ENCODE data around the gene CLDN7.

Gene CLDN7

DNA sequence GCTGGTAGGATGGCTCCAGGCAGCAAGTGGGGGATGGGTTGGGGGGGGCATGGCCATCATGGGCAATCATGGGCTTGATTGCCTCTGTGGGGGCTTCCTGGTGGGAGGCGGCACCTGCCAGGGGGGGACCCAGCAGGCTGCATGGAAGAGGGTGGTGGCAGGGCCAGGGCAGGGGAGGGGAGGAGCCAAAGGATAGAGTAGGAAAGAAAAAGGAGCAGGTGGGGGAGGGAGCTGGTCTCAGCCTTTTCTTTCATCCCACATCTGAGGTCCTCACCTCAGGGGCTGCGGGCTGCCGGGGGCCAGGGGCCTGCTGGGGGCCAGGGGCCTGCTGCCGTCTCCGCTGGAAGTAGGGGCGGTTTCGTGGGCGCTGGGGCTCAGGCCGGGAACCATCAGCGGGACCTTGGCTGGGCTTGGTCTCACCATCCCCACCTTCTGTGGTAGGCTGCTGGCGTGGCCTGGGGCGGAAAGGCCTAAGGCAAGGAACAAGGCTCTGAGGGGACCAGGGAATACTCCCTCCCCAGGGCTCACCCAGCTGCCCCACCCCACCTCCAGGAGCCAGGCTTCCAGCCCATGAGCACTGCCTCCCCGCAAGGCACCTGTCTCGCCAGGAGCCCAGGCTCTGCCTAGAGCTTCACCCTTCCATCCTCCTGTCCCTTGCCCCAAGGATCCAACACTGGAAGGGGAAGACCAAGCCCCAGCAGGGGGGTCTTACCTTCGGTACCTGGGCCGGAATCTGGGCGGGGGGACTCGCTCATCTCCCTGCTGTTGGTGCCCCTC lies 27.2 kb upstream of the CLDN7 start:
- no peak for DNase-seq (ENCODE audit: low read depth in 2 of 2, low spot score in 1 of 2)

- DNase-seq (ENCODE audit: low read depth in 2 of 2, low spot score in 1 of 2) = no peak
Observed at GRCh38 chr17:7285679-7286078, 23.4 kb upstream of the CLDN7 start.

DNA sequence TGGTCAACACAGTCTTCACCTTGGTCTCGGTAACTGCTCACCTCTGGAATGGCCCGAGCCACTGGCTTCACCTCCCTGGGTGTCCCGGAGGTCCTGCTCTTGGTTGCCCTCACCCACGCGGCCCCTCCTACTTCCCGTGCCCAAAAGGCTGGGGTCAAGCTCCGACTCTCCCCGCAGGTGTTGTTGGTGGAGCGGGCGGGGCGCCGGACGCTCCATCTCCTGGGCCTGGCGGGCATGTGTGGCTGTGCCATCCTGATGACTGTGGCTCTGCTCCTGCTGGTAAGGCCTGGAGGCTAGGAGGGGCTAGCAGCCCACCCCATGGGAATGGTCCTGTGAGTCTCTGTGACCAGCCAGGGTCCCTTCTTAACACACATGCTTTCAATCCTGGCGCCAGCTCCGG lies 22.6 kb upstream of the CLDN7 start:
- no peak for DNase-seq (ENCODE audit: low read depth in 2 of 2, low spot score in 1 of 2)

DNA sequence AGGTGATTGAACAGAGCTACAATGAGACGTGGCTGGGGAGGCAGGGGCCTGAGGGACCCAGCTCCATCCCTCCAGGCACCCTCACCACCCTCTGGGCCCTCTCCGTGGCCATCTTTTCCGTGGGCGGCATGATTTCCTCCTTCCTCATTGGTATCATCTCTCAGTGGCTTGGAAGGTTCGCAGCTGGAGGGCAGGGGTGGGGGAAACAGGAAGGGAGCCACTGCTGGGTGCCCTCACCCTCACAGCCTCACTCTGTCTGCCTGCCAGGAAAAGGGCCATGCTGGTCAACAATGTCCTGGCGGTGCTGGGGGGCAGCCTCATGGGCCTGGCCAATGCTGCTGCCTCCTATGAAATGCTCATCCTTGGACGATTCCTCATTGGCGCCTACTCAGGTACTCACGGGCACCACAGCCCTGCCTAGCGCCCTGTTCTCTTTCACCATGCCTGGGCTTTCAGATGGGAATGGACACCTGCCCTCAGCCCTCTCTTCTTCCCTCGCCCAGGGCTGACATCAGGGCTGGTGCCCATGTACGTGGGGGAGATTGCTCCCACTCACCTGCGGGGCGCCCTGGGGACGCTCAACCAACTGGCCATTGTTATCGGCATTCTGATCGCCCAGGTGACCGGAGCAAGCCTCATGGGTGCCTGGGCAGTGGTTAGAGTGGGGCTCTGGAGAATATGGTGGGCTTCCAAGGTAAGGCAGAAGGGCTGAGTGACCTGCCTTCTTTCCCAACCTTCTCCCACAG lies 21.4 kb upstream of the CLDN7 start:
- DNase-seq (ENCODE audit: low read depth in 2 of 2, low spot score in 1 of 2) = no peak

DNA sequence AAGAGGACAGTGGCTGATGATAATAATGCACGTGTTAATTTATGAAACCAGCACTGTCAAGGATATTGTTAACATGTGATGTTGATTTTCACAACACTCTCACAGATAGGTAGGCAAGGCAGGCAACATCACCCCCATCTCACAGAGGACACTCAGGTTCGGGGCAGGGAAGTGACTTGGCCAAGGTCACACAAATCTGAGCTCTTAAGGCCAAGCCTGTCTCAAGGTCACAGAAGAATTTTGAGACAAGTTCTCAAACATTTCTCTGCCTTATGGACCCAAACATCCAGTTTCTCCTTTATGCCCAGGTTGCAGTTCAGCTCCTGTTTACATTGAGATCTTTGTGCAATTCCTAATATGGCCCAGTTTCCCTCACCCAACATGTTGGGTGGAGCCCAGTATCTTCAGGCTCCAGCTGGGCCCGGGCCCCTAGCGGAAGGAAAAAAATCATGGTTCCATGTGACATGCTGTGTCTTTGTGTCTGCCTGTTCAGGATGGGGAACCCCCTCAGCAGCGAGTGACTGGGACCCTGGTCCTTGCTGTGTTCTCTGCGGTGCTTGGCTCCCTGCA lies 20.6 kb upstream of the CLDN7 start:
- no peak for DNase-seq (ENCODE audit: low read depth in 2 of 2, low spot score in 1 of 2)

DNA sequence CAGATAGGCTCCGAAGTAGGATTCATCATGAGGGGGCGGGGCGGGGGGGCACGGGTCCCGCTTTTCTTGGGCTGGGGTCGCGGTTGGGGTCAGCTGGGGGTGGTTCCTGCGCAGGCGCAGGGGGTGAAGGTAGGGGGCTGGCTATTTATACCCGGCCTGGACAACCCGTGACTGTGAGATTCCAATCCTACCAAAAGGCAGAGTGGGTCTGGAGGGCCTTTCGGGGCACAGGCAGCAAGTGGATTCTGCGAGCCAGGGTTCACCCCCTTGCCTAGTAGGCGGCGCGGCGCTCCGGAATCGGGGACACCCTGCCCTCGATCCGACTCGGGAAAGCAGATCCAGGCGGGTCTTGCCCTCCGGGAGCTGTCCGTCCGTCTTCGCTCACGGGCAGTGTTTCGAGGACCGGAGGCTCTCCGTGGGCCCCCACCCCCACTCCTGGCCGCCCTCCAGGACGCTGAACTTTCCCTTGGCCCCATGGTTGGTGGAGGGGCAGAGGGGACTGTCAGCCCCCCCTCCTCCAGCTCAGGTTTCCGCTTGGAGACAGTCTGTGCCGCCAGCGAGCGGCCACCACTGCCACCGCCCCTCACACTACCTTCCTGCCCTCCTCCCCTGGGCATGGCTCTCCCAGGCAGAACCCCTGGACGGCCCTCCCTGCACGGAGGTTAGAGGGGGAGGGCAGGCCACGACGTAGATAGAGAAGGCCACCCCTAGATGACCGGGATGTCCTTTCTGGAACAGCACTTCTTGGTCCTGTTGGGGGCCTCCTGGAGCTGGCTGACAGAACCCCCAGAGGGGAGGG lies 19.9 kb upstream of the CLDN7 start:
- no peak for DNase-seq (ENCODE audit: low read depth in 2 of 2, low spot score in 1 of 2)

DNA sequence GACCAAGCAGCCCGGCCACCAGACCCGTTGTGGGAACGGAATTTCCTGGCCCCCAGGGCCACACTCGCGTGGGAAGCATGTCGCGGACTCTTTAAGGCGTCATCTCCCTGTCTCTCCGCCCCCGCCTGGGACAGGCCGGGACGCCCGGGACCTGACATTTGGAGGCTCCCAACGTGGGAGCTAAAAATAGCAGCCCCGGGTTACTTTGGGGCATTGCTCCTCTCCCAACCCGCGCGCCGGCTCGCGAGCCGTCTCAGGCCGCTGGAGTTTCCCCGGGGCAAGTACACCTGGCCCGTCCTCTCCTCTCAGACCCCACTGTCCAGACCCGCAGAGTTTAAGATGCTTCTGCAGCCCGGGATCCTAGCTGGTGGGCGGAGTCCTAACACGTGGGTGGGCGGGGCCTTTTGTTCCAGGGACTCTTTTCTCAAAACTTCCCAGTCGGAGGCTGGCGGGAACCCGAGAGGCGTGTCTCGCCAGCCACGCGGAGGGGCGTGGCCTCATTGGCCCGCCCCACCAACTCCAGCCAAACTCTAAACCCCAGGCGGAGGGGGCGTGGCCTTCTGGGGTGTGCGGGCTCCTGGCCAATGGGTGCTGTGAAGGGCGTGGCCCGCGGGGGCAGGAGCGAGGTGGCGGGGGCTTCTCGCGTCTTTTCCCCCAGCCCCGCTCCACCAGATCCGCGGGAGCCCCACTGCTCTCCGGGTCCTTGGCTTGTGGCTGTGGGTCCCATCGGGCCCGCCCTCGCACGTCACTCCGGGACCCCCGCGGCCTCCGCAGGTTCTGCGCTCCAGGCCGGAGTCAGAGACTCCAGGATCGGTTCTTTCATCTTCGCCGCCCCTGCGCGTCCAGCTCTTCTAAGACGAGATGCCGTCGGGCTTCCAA lies 19.0 kb upstream of the CLDN7 start, which contains the start of gene SLC2A4:
Gene SLC2A4, plus strand, starts transcription at position 645 of the 879 bp plus-strand sequence. Its CDS starts 217 bp downstream, at position 862.
- DNase-seq (ENCODE audit: low read depth in 2 of 2, low spot score in 1 of 2) = peak in 1 of 2 donors; percentile 57

GRCh38 chr17:7280519-7281073 lies 18.3 kb upstream of the CLDN7 start:
- peak; percentile 61 to 71 for DNase-seq (ENCODE audit: low read depth in 2 of 2, low spot score in 1 of 2)

GRCh38 chr17:7279448-7279847 lies 17.2 kb upstream of the CLDN7 start:
- DNase-seq (ENCODE audit: low read depth in 2 of 2, low spot score in 1 of 2) = no peak

DNA sequence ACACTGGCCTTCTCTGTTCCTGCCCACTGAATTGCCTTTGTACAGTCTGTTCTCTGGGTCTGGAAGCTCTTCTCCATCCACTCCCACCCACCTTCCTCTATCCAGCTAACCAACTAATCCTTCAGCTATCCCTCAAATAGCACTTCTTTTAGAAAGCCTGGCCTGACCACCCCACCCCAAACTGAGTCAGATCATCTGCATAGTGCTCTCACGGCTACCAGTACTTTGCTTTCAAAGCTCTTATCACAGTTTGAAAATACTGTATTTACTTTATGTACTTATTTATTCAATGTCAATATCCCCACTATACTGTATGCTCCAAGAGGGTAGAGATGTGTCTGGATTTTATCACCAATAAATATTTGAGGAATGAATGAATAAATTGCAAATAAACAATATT lies 4.5 kb upstream of the CLDN7 start:
- no peak for DNase-seq (ENCODE audit: low read depth in 2 of 2, low spot score in 1 of 2)

DNA sequence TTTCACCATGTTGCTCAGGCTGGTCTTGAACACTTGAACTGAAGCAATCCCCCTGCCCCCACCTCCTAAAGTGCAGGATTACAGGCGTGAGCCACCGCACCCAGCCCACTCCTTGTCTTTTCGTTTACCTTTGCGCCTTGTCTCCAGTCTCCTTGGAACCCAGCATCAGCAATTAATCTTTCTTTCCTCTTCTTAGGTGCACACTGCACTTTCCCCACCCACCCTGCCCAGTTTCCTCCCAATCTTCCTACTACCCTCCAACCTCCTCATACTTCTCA lies 1.5 kb upstream of the CLDN7 start:
- DNase-seq (ENCODE audit: low read depth in 2 of 2, low spot score in 1 of 2) = no peak

DNA sequence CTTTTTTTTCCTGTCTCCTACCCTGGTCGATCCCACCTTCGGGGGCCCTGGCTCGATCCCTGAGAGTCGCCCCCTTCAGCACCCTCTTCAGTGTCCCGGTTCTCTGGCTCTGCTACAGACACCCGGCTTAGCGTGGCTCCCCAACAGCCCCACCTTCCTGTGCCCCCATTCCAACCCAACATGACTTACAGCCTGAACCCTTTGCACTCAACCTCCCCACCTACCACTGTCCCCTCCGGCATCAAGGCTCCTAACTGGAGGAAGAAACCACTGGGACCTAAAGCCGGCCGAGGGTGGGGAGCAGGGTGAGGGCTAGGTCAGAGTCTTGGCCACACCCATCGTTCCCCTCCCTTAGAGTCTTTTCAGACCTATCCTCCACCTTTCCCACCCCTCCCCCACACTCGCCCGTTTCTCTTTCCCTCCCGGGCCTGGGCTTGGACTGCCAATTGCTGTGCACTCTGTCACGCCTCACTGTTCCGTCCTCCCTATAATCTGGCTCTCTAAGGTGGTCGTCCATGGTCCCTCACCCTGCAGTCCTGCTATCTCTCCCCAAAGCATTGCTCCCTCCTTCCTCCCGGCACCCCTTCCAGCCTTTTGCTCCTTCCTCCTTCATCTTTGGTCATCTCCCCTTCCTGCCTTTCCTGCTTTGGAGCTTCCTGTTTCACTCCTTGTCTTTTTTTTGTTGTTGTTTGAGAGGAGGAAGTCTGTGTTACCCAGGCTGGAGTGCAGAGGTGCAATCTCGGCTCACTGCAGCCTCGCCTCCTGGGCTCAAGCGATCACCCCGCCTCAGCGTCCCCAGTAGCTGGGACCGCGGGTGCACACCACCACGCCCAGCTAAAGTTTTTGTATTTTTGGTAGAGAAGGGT lies 890 bp upstream of the CLDN7 start:
- no peak for DNase-seq (ENCODE audit: low read depth in 2 of 2, low spot score in 1 of 2)

- no peak for DNase-seq (ENCODE audit: low read depth in 2 of 2, low spot score in 1 of 2)
Observed at GRCh38 chr17:7261379-7262191, 693 bp downstream of the CLDN7 start.

GRCh38 chr17:7260651-7261378 lies 1.5 kb downstream of the CLDN7 start:
- no peak for DNase-seq (ENCODE audit: low read depth in 2 of 2, low spot score in 1 of 2)

DNA sequence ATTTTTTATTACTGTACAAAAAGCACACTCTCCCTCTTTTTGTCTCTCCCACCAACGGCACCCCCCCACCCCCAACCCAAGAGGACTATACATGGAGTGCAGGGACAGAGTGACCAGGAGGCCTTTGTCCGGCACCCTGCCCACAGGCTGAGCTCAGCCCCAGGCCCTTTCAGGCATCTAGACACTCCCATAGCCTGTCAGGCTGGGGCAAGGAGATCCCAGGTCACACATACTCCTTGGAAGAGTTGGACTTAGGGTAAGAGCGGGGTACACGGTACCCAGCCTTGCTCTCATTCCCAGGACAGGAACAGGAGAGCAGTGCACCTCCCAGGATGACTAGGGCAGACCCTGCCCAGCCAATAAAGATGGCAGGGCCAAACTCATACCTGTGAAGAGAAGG lies 2.1 kb downstream of the CLDN7 start:
- no peak for DNase-seq (ENCODE audit: low read depth in 2 of 2, low spot score in 1 of 2)

- DNase-seq (ENCODE audit: low read depth in 2 of 2, low spot score in 1 of 2) = no peak
Observed at GRCh38 chr17:7259555-7259889, 2.8 kb downstream of the CLDN7 start.

DNA sequence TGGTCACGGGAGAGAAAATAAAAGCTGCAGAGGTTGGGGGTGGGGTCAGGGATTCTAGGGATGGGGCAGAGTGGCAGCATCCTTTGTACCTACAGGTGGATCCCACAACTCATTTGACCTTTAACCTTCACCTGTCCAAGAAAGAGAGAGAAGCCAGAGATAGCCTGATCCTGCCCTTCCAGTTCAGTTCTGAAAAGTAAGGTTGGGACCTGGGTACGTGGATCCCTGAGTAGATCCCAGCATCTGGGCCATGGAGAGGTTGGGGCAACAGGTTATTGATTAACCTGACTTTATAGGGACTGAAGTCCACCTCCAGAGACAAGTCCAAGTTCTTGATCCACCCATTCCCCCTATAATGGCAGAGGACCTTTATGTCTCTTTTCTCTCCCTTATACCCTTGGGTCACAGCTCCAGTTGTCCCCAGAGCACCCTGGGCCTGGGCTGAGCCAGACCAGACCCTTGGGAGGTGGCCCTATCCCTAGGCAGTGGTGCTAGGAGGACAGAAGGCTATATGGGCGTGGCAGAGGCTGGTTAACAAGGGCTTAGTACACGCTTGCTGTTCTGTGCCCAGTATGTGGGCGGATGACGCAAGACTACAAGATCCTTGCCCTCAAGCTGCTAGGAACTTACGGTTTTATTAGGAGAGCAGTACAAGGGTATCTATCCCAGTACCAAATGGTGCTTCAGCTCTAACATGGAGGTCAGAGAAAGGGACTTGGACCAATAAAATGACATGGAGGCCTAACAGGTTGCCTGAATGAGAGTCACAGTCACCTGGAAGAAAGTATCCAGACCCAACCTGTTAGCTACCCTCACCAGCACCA lies 3.3 kb downstream of the CLDN7 start:
- DNase-seq (ENCODE audit: low read depth in 2 of 2, low spot score in 1 of 2) = no peak
